ENCODE results near the gene ZMYM2.

ZMYM2 gene

GRCh38 chr13:19985219-19985556, 26.7 kb downstream of the ZMYM2 start:
- TF ChIP-seq CTCF (conservative IDR thresholded peaks at IDR 0.05): no peak
- TF ChIP-seq ZFX (IDR thresholded peaks at IDR 0.05): no peak
- H3K27ac ChIP-seq: no peak overlapping the region

GRCh38 chr13:19991531-19991930, 33.0 kb downstream of the ZMYM2 start:
- no peak overlapping the region for H3K27ac ChIP-seq
- TF ChIP-seq CTCF (conservative IDR thresholded peaks at IDR 0.05): no peak
- no peak for TF ChIP-seq ZFX (IDR thresholded peaks at IDR 0.05)

GRCh38 chr13:19993024-19993423, 34.5 kb downstream of the ZMYM2 start:
- H3K27ac ChIP-seq: no peak overlapping the region
- TF ChIP-seq CTCF (conservative IDR thresholded peaks at IDR 0.05) (no peak), ZFX (IDR thresholded peaks at IDR 0.05) (no peak)

- H3K27ac ChIP-seq: no peak overlapping the region
- no peak for TF ChIP-seq ZFX (IDR thresholded peaks at IDR 0.05)
- no peak for TF ChIP-seq CTCF (conservative IDR thresholded peaks at IDR 0.05)
Measured at GRCh38 chr13:19998960-19999359, 40.4 kb downstream of the ZMYM2 start.

GRCh38 chr13:20000062-20000552, 41.6 kb downstream of the ZMYM2 start:
- TF ChIP-seq ZFX (IDR thresholded peaks at IDR 0.05) (no peak), CTCF (conservative IDR thresholded peaks at IDR 0.05) (no peak)
- H3K27ac ChIP-seq: no peak overlapping the region

GRCh38 chr13:20001366-20002190, 43.1 kb downstream of the ZMYM2 start:
- TF ChIP-seq ZFX (IDR thresholded peaks at IDR 0.05): no peak
- no peak for TF ChIP-seq CTCF (conservative IDR thresholded peaks at IDR 0.05)
- no peak overlapping the region for H3K27ac ChIP-seq

GRCh38 chr13:20002787-20003186, 44.3 kb downstream of the ZMYM2 start:
- no peak for TF ChIP-seq ZFX (IDR thresholded peaks at IDR 0.05)
- no peak for TF ChIP-seq CTCF (conservative IDR thresholded peaks at IDR 0.05)
- H3K27ac ChIP-seq: no peak overlapping the region
